ENCODE measurements around the gene TEKT4.
"Not testable (repeated sequence)": the region's sequence is repeated elsewhere in the genome, so short reads cannot be mapped to it uniquely, and the experiment has no call there.

DNA sequence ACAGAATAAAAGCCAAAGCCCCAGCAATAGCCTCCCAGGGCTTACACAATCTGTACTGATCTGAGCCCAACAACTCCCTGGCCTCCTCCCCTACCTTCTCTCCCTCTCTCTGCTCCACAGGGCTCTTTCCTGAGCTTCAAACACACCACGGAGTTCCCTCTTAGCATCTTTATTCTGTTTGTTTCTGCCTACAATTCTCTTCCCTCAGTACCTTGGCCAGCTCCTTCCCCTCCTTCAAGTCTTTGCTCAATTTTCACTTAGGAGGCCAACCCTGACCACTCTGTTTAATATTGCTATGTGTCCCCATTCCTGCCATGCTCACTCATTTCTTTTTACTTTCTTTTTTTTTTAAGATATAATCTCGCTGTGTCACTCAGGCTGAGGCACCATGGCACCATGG lies 53.8 kb downstream of the TEKT4 start:
- TF ChIP-seq, protein P1, sequence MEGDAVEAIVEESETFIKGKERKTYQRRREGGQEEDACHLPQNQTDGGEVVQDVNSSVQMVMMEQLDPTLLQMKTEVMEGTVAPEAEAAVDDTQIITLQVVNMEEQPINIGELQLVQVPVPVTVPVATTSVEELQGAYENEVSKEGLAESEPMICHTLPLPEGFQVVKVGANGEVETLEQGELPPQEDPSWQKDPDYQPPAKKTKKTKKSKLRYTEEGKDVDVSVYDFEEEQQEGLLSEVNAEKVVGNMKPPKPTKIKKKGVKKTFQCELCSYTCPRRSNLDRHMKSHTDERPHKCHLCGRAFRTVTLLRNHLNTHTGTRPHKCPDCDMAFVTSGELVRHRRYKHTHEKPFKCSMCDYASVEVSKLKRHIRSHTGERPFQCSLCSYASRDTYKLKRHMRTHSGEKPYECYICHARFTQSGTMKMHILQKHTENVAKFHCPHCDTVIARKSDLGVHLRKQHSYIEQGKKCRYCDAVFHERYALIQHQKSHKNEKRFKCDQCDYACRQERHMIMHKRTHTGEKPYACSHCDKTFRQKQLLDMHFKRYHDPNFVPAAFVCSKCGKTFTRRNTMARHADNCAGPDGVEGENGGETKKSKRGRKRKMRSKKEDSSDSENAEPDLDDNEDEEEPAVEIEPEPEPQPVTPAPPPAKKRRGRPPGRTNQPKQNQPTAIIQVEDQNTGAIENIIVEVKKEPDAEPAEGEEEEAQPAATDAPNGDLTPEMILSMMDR (conservative IDR thresholded peaks at IDR 0.05; ENCODE audit: low read depth, low read length), result not testable (repeated sequence)
- not testable (repeated sequence) for TF ChIP-seq EZH2 (IDR thresholded peaks at IDR 0.05; ENCODE audit: low read length, unreplicated experiment)
